Measurements from ENCODE around the gene SORCS2. TPM values are rescaled to one million over a fixed set of nuclear protein-coding genes. Genes with fewer than 3 reads are reported as not detected.
"Not testable (repeated sequence)": the region's sequence is repeated elsewhere in the genome, so short reads cannot be mapped to it uniquely, and the experiment has no call there.

The SORCS2 gene
- total RNA-seq, 1 experiment from 2014 or later, result not detected

DNA sequence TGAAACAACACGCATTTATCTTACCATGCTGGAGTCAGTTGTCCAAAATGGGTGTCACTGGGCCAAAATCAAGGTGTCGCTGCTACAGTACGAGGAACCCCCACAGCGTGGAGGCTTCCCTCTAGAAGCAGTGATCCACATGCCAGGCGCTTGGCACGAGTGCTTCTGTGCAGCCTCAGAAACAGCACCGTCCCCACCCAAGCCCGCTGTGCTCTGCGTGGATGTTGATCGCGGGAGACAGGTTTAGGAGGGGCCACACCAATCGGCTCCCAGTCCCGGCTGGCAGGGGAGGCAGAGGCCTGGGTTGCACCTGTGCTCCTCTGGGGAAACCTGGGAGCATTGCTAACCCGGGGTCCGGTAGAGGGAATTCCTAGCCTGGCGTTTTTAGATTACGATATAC lies 407.9 kb downstream of the SORCS2 start:
- no peak for DNase-seq (ENCODE audit: low spot score)
- in situ Hi-C loops (cut with HindIII; ENCODE audit: low sequenced_read_pairs), result no loop called here

DNA sequence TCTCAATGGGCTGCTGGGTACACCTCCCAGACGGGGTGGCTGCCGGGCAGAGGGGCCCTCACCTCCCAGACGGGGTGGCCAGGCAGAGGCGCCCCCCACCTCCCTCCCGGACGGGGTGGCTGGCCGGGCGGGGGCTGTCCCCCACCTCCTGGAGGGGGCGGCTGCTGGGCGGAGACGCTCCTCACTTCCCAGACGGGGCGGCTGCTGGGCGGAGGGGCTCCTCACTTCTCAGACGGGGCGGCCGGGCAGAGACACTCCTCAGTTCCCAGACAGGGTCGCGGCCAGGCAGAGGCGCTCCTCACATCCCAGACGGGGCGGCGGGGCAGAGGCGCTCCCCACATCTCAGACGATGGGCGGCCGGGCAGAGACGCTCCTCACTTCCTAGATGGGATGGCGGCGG lies 409.8 kb downstream of the SORCS2 start:
- DNase-seq (ENCODE audit: low spot score); in situ Hi-C loops (cut with HindIII; ENCODE audit: low sequenced_read_pairs): not testable (repeated sequence)

- peak; percentile 58 for DNase-seq (ENCODE audit: low spot score)
- in situ Hi-C loops (cut with HindIII; ENCODE audit: low sequenced_read_pairs), result no loop called here
These were observed 415.0 kb downstream of the SORCS2 start for GRCh38 chr4:7607156-7607910.

DNA sequence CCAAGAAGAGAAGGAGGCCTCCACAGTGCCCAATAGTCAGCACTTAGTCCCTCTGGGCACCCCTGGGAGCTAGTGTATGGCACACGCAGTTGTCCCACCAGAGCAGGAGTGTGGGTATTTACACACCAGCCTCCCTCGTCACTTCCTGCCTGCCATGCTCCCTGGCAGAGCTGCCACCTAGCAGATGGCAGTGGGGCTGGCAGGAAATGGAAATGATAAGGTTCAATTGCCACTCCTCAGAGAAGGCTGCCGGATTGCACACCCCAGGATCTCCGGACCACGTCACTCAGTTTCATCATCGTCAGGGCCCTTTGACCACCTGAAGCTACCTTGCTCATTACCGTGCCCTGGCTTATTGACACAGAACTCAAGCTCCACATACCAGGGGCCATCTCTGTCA lies 415.7 kb downstream of the SORCS2 start:
- DNase-seq (ENCODE audit: low spot score), result peak; percentile 59
- in situ Hi-C loops (cut with HindIII; ENCODE audit: low sequenced_read_pairs), result no loop called here

DNA sequence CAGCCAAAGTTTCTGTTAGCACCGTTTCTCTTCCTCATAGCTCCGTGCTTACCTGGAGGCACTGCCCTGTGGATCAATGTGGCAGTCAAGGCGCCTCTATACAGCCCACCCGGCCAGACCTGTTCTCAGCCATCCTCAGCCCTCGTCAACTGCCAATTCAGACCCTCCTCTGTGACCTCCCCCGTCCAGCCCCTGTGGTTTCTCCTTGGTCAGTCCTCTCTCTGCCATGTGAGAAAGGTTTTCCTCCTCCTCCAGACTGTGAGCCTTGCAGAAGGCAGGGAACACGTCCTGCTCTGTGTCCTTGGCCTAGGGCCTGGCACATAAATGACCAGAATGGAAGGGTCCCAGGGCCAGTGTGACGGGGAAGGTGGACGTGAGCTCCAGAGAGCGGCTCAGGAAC lies 417.0 kb downstream of the SORCS2 start:
- DNase-seq (ENCODE audit: low spot score), result no peak
- in situ Hi-C loops (cut with HindIII; ENCODE audit: low sequenced_read_pairs), result no loop called here

DNA sequence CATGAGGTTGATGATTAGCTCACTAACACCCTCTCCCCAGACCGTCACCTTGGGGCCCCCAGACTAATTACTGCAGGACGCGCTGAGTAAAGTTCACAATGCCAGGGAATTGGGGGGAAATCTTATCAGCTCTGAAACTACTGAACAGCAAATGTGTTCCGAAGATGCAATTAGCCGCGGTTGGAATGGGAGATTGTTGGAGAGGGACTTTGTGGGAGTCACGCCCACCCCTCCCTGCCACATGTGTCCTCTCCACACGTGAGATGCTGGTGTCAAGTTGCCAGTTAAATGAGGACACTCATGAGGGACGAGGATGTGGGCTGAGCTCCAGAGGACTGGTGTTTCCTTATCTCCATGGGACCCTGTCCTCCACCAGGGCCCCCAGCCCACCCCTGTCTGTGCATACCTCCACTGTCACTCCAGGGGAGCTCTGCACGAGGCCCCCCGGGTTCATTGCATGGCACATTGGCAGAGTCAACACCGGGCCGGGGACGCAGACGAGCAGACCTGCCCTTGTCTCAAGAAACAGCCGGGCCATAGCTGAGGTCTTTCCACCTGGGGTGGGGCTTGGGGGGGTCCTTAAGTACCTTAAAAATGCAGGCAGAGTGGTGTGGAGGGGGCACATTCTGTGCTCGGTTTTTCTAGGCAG lies 417.8 kb downstream of the SORCS2 start:
- no peak for DNase-seq (ENCODE audit: low spot score)
- in situ Hi-C loops (cut with HindIII; ENCODE audit: low sequenced_read_pairs), result no loop called here

DNA sequence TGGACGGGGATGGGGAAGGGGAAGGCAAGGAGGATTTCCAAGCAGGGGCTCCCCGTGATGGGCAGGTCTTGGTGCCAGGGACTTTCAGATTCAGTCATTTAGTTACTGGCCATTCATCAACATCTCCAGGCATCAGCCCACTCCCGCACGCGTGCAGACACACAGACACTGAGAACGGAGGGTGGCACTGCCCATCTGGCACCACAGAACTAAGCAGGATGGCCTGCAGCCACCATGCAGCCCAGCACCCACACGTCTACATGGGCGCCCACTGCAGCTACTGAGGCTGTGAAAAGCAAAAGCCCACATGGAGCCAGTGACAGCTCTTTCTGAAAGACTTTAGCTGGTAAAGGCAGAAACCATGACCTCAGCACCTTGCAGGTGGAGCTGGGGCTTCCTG lies 418.5 kb downstream of the SORCS2 start:
- no peak for DNase-seq (ENCODE audit: low spot score)
- in situ Hi-C loops (cut with HindIII; ENCODE audit: low sequenced_read_pairs), result no loop called here

DNA sequence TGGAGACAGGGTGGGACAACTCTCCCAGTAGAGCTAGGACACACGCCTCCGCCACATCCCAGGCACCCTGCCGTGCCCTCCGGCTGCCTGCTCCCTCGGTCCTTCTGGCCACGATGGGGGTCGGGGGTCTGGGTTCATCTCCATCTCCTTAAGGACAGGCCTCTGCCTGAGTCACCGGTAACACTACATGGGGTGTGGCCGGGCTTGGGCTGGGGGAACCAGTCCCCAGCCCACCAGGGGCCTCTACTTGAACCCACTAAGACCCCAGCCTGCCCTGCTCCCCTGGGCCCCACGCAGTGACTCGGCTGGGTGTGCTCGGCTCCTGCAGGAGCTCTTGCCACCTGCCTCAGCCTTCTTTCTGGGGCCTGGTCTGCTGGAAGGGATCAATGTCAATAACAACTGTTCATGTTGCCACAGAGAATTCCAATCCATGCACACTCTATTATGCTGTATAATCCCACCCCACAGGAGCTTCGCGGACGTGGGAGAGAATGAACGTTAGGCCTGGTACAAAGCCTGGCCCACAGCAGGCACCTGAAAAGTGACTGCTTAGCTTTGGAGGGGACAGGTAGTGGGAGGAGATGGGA lies 420.1 kb downstream of the SORCS2 start:
- in situ Hi-C loops (cut with HindIII; ENCODE audit: low sequenced_read_pairs), result no loop called here
- no peak for DNase-seq (ENCODE audit: low spot score)

DNA sequence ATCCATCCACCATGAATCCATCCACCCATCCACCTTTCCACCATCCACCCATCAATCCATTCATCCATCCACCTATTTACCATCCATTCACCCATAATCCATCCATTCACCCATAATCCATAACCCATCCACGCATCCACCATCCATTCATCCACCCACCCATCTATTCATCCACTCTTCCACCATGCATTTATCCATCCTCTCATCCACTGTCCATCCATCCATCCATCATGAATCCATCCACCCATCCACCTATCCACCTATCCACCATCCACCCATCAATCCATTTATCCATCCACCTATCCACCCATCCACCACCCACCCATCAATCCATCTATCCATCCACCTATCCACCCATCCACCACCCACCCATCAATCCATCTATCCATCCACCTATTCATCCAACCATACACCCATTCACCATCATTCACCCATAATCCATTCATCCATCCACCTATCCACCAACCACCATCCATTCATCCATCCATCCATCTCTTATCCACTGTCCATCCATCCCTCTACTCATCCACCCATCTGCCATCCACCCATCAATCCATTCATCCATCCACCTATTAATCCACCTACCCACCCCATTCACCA lies 422.1 kb downstream of the SORCS2 start:
- DNase-seq (ENCODE audit: low spot score), result no peak
- in situ Hi-C loops (cut with HindIII; ENCODE audit: low sequenced_read_pairs), result no loop called here

GRCh38 chr4:7616193-7616592 lies 423.9 kb downstream of the SORCS2 start:
- DNase-seq (ENCODE audit: low spot score), result no peak
- in situ Hi-C loops (cut with HindIII; ENCODE audit: low sequenced_read_pairs), result no loop called here

GRCh38 chr4:7618361-7618760 lies 426.0 kb downstream of the SORCS2 start:
- DNase-seq (ENCODE audit: low spot score), result no peak

DNA sequence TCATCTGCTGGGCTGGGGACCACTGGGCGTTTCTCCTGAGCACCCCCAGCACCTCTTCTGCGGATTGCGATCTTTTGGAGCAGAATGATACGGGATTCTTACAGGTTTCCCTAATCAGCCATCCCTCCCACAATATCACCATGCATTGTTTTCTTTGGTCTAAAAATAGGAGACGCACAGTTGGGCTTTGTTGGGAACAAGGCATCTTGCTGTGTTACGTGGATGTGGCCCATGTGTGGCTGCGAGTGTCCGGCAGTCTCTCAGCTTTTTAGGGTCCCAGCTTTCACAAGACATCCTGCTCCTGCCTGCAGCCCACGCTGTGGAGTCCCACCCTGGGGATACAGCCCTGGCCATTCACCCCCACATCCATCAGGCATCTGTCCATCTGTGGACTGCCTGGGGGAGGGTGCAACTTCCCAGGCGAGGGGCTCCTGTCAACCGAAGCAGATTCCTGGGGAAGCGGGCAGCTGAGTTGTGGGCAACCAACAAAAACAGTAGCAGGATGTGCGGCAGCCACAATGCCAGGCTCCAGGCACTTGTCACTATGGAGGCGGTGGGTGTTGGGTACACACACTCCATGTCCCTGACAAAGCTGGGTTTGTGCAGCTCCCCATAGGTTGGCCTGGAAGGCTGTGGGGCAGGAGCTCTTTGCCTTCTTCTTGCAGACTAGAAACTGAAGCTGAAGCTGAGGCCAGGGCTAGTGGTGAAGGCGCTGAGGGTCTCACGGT lies 427.9 kb downstream of the SORCS2 start:
- in situ Hi-C loops (cut with HindIII; ENCODE audit: low sequenced_read_pairs), result no loop called here
- DNase-seq (ENCODE audit: low spot score), result no peak

More at GRCh38 chr4:7618361-7618760, 426.0 kb downstream of the SORCS2 start:
- in situ Hi-C loops (cut with HindIII; ENCODE audit: low sequenced_read_pairs), result no loop called here

- in situ Hi-C loops (cut with HindIII; ENCODE audit: low sequenced_read_pairs), result no loop called here
- DNase-seq (ENCODE audit: low spot score), result no peak
These were observed 428.5 kb downstream of the SORCS2 start for GRCh38 chr4:7620814-7621176.

DNA sequence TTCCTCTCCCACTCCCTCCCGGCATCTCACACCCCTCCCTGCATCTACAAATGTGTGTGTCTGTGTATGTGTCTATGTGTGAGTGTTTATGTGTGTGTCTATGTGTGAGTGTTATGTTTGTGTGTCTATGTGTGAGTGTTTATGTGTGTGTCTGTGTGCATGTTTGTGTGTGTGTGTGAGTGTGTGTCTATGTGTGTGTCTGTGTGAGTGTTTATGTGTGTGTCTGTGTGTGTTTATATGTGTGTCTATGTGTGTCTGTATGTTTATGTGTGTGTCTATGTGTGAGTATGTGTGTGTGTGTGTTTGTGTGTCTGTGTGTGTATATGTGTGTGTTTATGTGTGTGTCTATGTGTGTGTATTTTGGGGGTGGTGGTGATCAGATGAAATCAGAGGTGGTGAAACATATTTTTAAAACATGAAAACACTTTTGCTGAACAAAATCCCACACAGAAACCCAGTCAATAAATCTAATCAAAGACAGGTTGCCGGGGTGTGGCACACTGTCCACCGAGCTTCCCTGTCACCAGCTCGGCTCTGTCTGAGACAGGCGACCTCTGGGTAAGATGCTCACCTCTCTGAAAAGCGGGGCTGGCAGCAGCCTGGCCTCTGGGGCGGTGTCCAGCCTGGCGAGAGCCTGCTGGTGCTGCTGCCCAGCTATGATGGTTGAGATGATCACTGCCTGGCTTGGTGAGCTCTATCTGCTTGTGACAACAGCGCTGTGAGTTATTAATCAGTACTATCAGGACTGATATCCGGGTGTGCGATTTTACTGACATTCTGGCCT lies 429.1 kb downstream of the SORCS2 start:
- in situ Hi-C loops (cut with HindIII; ENCODE audit: low sequenced_read_pairs), result no loop called here
- no peak for DNase-seq (ENCODE audit: low spot score)

DNA sequence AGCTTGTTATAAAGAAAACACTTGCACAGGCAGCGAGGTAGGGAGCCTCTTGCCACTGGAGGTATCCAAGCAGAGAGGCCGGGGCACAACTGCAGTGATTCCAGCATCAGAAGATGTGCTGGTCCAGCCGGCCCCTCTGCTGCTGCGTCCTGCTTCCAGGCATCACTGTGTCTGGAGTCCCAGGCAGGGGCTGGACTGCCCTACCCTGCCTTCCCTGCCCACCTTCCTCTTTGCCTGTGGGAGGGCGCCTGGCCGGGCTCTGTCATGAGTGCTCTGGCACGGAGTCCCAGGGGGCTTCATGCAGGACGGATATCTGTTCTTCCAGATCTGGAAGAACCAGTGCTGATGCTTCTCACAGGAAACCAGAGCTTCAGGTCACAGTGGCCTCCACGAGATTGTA lies 430.0 kb downstream of the SORCS2 start:
- in situ Hi-C loops (cut with HindIII; ENCODE audit: low sequenced_read_pairs), result no loop called here
- DNase-seq (ENCODE audit: low spot score), result no peak

- no peak for DNase-seq (ENCODE audit: low spot score)
- in situ Hi-C loops (cut with HindIII; ENCODE audit: low sequenced_read_pairs), result no loop called here
These were observed 431.1 kb downstream of the SORCS2 start for GRCh38 chr4:7623468-7623867.

GRCh38 chr4:7624396-7624980 lies 432.1 kb downstream of the SORCS2 start:
- in situ Hi-C loops (cut with HindIII; ENCODE audit: low sequenced_read_pairs), result no loop called here

GRCh38 chr4:7625071-7625470 lies 432.7 kb downstream of the SORCS2 start:
- in situ Hi-C loops (cut with HindIII; ENCODE audit: low sequenced_read_pairs), result no loop called here
- DNase-seq (ENCODE audit: low spot score), result peak; percentile 61

More at GRCh38 chr4:7624396-7624980, 432.1 kb downstream of the SORCS2 start:
- DNase-seq (ENCODE audit: low spot score), result no peak

Measured in G401 (cell line).